Skin epidermis (tissue), 12 donors: Measurements from ENCODE around the gene PRTFDC1.

Experiments
- H3K27ac ChIP-seq, 21 experiments: fragments of 200-600 bp; sonication (generic) in 11 of 21; one replicate each; pipeline ENCODE4 v1.5.0; 2020; ENCODE audit warnings: mild to moderate bottlenecking in 3 of 21, inconsistent platforms in 2 of 21, moderate library complexity in 2 of 21
- H3K4me3 ChIP-seq, 7 experiments: fragments of 200-600 bp; sonication (generic) in 2 of 7; one replicate each; pipeline ENCODE4 v1.5.0; 2020; ENCODE audit warnings: inconsistent platforms in 2 of 7, mild to moderate bottlenecking in 2 of 7, moderate library complexity in 1 of 7

The PRTFDC1 gene

GRCh38 chr10:24824124-24824523 lies 128.3 kb downstream of the PRTFDC1 start:
- H3K27ac ChIP-seq, result no peak overlapping the region
- no peak overlapping the region for H3K4me3 ChIP-seq

GRCh38 chr10:24822590-24822989 lies 129.8 kb downstream of the PRTFDC1 start:
- no peak overlapping the region for H3K4me3 ChIP-seq
- no peak overlapping the region for H3K27ac ChIP-seq

GRCh38 chr10:24821986-24822385 lies 130.4 kb downstream of the PRTFDC1 start:
- Histone ChIP-seq H3K27ac (no peak overlapping the region), H3K4me3 (no peak overlapping the region)

GRCh38 chr10:24816868-24817396 lies 135.5 kb downstream of the PRTFDC1 start:
- Histone ChIP-seq H3K27ac (no peak overlapping the region), H3K4me3 (no peak overlapping the region)

GRCh38 chr10:24814568-24815313 lies 137.7 kb downstream of the PRTFDC1 start:
- no peak overlapping the region for H3K27ac ChIP-seq
- no peak overlapping the region for H3K4me3 ChIP-seq

GRCh38 chr10:24813856-24814255 lies 138.6 kb downstream of the PRTFDC1 start:
- no peak overlapping the region for H3K27ac ChIP-seq
- H3K4me3 ChIP-seq, result no peak overlapping the region

GRCh38 chr10:24806262-24806661 lies 146.1 kb downstream of the PRTFDC1 start:
- no peak overlapping the region for H3K4me3 ChIP-seq
- H3K27ac ChIP-seq, result no peak overlapping the region

GRCh38 chr10:24804956-24805355 lies 147.4 kb downstream of the PRTFDC1 start:
- Histone ChIP-seq H3K4me3 (no peak overlapping the region), H3K27ac (no peak overlapping the region)

GRCh38 chr10:24804392-24804791 lies 148.0 kb downstream of the PRTFDC1 start:
- H3K4me3 ChIP-seq, result no peak overlapping the region
- no peak overlapping the region for H3K27ac ChIP-seq

GRCh38 chr10:24802378-24802777 lies 150.0 kb downstream of the PRTFDC1 start:
- no peak overlapping the region for H3K27ac ChIP-seq
- H3K4me3 ChIP-seq, result no peak overlapping the region

- Histone ChIP-seq H3K4me3 (no peak overlapping the region), H3K27ac (no peak overlapping the region)
These were observed 151.5 kb downstream of the PRTFDC1 start for GRCh38 chr10:24800861-24801260.
